HUES64 (cell line): ENCODE measurements around the gene MEF2A.

Source experiments
- H3K27ac ChIP-seq: 2 replicates; pipeline ENCODE4 v1.7.0; 2013; ENCODE audit warnings: low read depth, low read length, inconsistent platforms
- H3K27me3 ChIP-seq: 2 replicates; pipeline ENCODE4 v1.6.1; 2013; ENCODE audit warnings: mild to moderate bottlenecking, low read length; ENCODE audit not compliant: insufficient read depth
- H3K36me3 ChIP-seq: 2 replicates; pipeline ENCODE4 v1.6.1; 2013; ENCODE audit warnings: mild to moderate bottlenecking, low read length; ENCODE audit not compliant: insufficient read depth
- H3K4me1 ChIP-seq: 2 replicates; pipeline ENCODE4 v1.6.1; 2013; ENCODE audit warnings: mild to moderate bottlenecking, low read length, moderate library complexity; ENCODE audit not compliant: insufficient read depth
- H3K4me3 ChIP-seq: 2 replicates; pipeline ENCODE4 v1.5.1; 2013; ENCODE audit warnings: mild to moderate bottlenecking, low read length, moderate library complexity
- H3K9ac ChIP-seq: 2 replicates; pipeline ENCODE4 v1.6.1; 2013; ENCODE audit warnings: mild to moderate bottlenecking, low read depth, low read length
- H3K9me3 ChIP-seq: 2 replicates; pipeline ENCODE4 v1.6.1; 2013; ENCODE audit warnings: low read depth, low read length; ENCODE audit not compliant: insufficient read depth
- WGBS: fragments of 150-250, 120-280 bp; methylation state at CpG from one replicate; pipeline ENCODE4 v1.1.7; 2013; ENCODE audit warnings: missing lambda C conversion rate; 5-methylcytosine and 5-hydroxymethylcytosine counted together

The MEF2A gene

GRCh38 chr15:99704444-99704838, 138.7 kb downstream of the MEF2A start:
- H3K4me1 ChIP-seq: peaks cover 17% of the 10 kb centered on the region
- no peaks in the 10 kb centered on the region for H3K27me3 ChIP-seq
- H3K9ac ChIP-seq: no peak overlapping the region
- no peak overlapping the region for H3K27ac ChIP-seq
- H3K4me3 ChIP-seq: no peak overlapping the region
- H3K9me3 ChIP-seq: no peaks in the 10 kb centered on the region
- no peaks in the 10 kb centered on the region; the same call in 1 of the 2 replicates for H3K36me3 ChIP-seq
- WGBS: 45% methylated on average over 3 of the region's 3 CpGs

GRCh38 chr15:99706557-99707303, 140.9 kb downstream of the MEF2A start:
- Histone ChIP-seq H3K4me3 (no peak overlapping the region), H3K9ac (no peak overlapping the region), H3K9me3 (no peaks in the 10 kb centered on the region), H3K27me3 (no peaks in the 10 kb centered on the region), H3K4me1 (peaks cover 17% of the 10 kb centered on the region), H3K36me3 (peaks cover 13% of the 10 kb centered on the region), H3K27ac (no peak overlapping the region)
- WGBS: 95% methylated on average over 9 of the region's 10 CpGs

- Histone ChIP-seq H3K4me1 (peaks cover 15% of the 10 kb centered on the region), H3K9me3 (no peaks in the 10 kb centered on the region), H3K9ac (no peak overlapping the region), H3K4me3 (no peak overlapping the region), H3K27me3 (no peaks in the 10 kb centered on the region), H3K36me3 (peaks cover 20% of the 10 kb centered on the region), H3K27ac (no peak overlapping the region)
- WGBS: 91% methylated on average over 11 of the region's 11 CpGs
These were observed 141.9 kb downstream of the MEF2A start for GRCh38 chr15:99707473-99708270.

GRCh38 chr15:99708563-99708962, 142.8 kb downstream of the MEF2A start:
- H3K4me1 ChIP-seq: peaks cover 6% of the 10 kb centered on the region; the same call in 1 of the 2 replicates
- 91% methylated on average over 7 of the region's 7 CpGs for WGBS
- H3K9ac ChIP-seq: no peak overlapping the region
- H3K27me3 ChIP-seq: no peaks in the 10 kb centered on the region
- no peak overlapping the region for H3K27ac ChIP-seq
- H3K4me3 ChIP-seq: no peak overlapping the region
- H3K36me3 ChIP-seq: peaks cover 28% of the 10 kb centered on the region
- H3K9me3 ChIP-seq: no peaks in the 10 kb centered on the region

- no peak overlapping the region for H3K27ac ChIP-seq
These were observed 143.6 kb downstream of the MEF2A start for GRCh38 chr15:99709243-99709986.

GRCh38 chr15:99711625-99712024, 145.8 kb downstream of the MEF2A start:
- Histone ChIP-seq H3K36me3 (peaks cover 30% of the 10 kb centered on the region), H3K9me3 (no peaks in the 10 kb centered on the region), H3K27me3 (no peaks in the 10 kb centered on the region), H3K4me3 (no peak overlapping the region), H3K4me1 (peaks cover 2% of the 10 kb centered on the region; the same call in 1 of the 2 replicates), H3K9ac (no peak overlapping the region), H3K27ac (no peak overlapping the region)
- WGBS: 92% methylated on average over 5 of the region's 5 CpGs

More at GRCh38 chr15:99709243-99709986, 143.6 kb downstream of the MEF2A start:
- no peaks in the 10 kb centered on the region for H3K4me1 ChIP-seq
- H3K9ac ChIP-seq: no peak overlapping the region
- 92% methylated on average over 14 of the region's 16 CpGs for WGBS
- H3K9me3 ChIP-seq: no peaks in the 10 kb centered on the region
- H3K27me3 ChIP-seq: no peaks in the 10 kb centered on the region
- peaks cover 30% of the 10 kb centered on the region for H3K36me3 ChIP-seq
- H3K4me3 ChIP-seq: no peak overlapping the region

GRCh38 chr15:99712415-99712814, 146.6 kb downstream of the MEF2A start:
- peaks cover 30% of the 10 kb centered on the region for H3K36me3 ChIP-seq
- no peak overlapping the region for H3K9ac ChIP-seq
- WGBS: 82% methylated on average over 18 of the region's 18 CpGs
- H3K9me3 ChIP-seq: no peaks in the 10 kb centered on the region
- no peak overlapping the region for H3K4me3 ChIP-seq
- H3K4me1 ChIP-seq: peaks cover 6% of the 10 kb centered on the region; the same call in 1 of the 2 replicates
- H3K27ac ChIP-seq: no peak overlapping the region
- no peaks in the 10 kb centered on the region for H3K27me3 ChIP-seq

GRCh38 chr15:99716540-99717095, 150.8 kb downstream of the MEF2A start:
- H3K4me3 ChIP-seq: no peak overlapping the region
- WGBS: 94% methylated on average over 10 of the region's 10 CpGs
- peaks cover 17% of the 10 kb centered on the region for H3K36me3 ChIP-seq
- no peak overlapping the region for H3K27ac ChIP-seq
- H3K4me1 ChIP-seq: peaks cover 6% of the 10 kb centered on the region; the same call in 1 of the 2 replicates
- no peak overlapping the region for H3K9ac ChIP-seq
- no peaks in the 10 kb centered on the region for H3K27me3 ChIP-seq
- no peaks in the 10 kb centered on the region for H3K9me3 ChIP-seq

- H3K27ac ChIP-seq: no peak overlapping the region
- peaks cover 6% of the 10 kb centered on the region; the same call in 1 of the 2 replicates for H3K4me1 ChIP-seq
- H3K9me3 ChIP-seq: no peaks in the 10 kb centered on the region
- no peak overlapping the region for H3K4me3 ChIP-seq
- no peaks in the 10 kb centered on the region for H3K27me3 ChIP-seq
- 92% methylated on average over 19 of the region's 19 CpGs for WGBS
- no peak overlapping the region for H3K9ac ChIP-seq
- peaks cover 13% of the 10 kb centered on the region for H3K36me3 ChIP-seq
These were observed 151.6 kb downstream of the MEF2A start for GRCh38 chr15:99717161-99718009.

GRCh38 chr15:99718421-99718820, 152.6 kb downstream of the MEF2A start:
- Histone ChIP-seq H3K9ac (no peak overlapping the region), H3K4me3 (no peak overlapping the region), H3K36me3 (peaks cover 3% of the 10 kb centered on the region), H3K4me1 (peaks cover 6% of the 10 kb centered on the region; the same call in 1 of the 2 replicates), H3K27me3 (no peaks in the 10 kb centered on the region), H3K27ac (no peak overlapping the region), H3K9me3 (no peaks in the 10 kb centered on the region)
- 96% methylated on average over 4 of the region's 4 CpGs for WGBS
